ENCODE measurements around the gene ZSWIM1. TPM values are rescaled to one million over a fixed set of nuclear protein-coding genes. Genes with fewer than 3 reads are reported as not detected.

ZSWIM1 gene
- total RNA-seq, 1 experiment from 2014 or later: 7.6 TPM

- Mint-ChIP-seq H3K27ac (ENCODE audit: low read depth, unreplicated experiment) (no peak overlapping the region), H3K4me3 (ENCODE audit: unreplicated experiment) (no peak overlapping the region), H3K36me3 (ENCODE audit: insufficient read depth, unreplicated experiment) (peaks cover 34% of the 10 kb centered on the region), H3K27me3 (ENCODE audit: insufficient read depth, unreplicated experiment) (no peaks in the 10 kb centered on the region), H3K9me3 (ENCODE audit: unreplicated experiment) (no peaks in the 10 kb centered on the region), H3K4me1 (ENCODE audit: insufficient read depth, unreplicated experiment) (no peaks in the 10 kb centered on the region)
- intact Hi-C loops (cut with micrococcal nuclease): no loop called here
- no peak for TF ChIP-seq CTCF (IDR thresholded peaks at IDR 0.05; ENCODE audit: unreplicated experiment)
- ChIA-PET POLR2A (interaction anchor here (0.7 to 1.7 kb wide), 4 partner anchors 16 to 183 kb away, joined by 3 to 8 read pairs (median 6); partner anchors contain the start of genes PCIF1 and ZSWIM1), CTCF (interaction anchor here (0.6 to 1.8 kb wide), 8 partner anchors 14 to 135 kb away, joined by 3 to 6 read pairs (median 3); no protein-coding TSS in a partner anchor)
- no peak for DNase-seq (ENCODE audit: unreplicated experiment)
- BruUV-seq (replicated peaks): no TSS peak
These were observed 28.7 kb upstream of the ZSWIM1 start for GRCh38 chr20:45852326-45852725.

GRCh38 chr20:45853484-45853883, 27.5 kb upstream of the ZSWIM1 start:
- ChIA-PET CTCF (interaction anchor here (1.8 to 1.9 kb wide), 2 partner anchors 55 to 109 kb away, joined by 6 to 7 read pairs; no protein-coding TSS in a partner anchor), POLR2A (interaction anchor here (0.6 to 1.7 kb wide), 3 partner anchors 21 to 41 kb away, joined by 3 to 8 read pairs (median 3); partner anchors contain the start of gene ZSWIM1)
- Mint-ChIP-seq H3K4me1 (ENCODE audit: insufficient read depth, unreplicated experiment) (no peaks in the 10 kb centered on the region), H3K27me3 (ENCODE audit: insufficient read depth, unreplicated experiment) (no peaks in the 10 kb centered on the region), H3K9me3 (ENCODE audit: unreplicated experiment) (no peaks in the 10 kb centered on the region), H3K4me3 (ENCODE audit: unreplicated experiment) (no peak overlapping the region), H3K27ac (ENCODE audit: low read depth, unreplicated experiment) (peak overlapping the region; percentile 12), H3K36me3 (ENCODE audit: insufficient read depth, unreplicated experiment) (peaks cover 30% of the 10 kb centered on the region)
- DNase-seq (ENCODE audit: unreplicated experiment): no peak
- TF ChIP-seq CTCF (IDR thresholded peaks at IDR 0.05; ENCODE audit: unreplicated experiment): no peak
- no TSS peak for BruUV-seq (replicated peaks)
- intact Hi-C loops (cut with micrococcal nuclease): no loop called here

GRCh38 chr20:45857114-45857881, 23.7 kb upstream of the ZSWIM1 start, which contains the start of the genes ACOT8 and ZSWIM3:
ACOT8 (minus strand) TSS chr20:45857392; CDS start chr20:45857315, 77 bp downstream.
ZSWIM3 (plus strand) TSS chr20:45857614; CDS start chr20:45857826, 212 bp downstream.
- POLR2A ChIA-PET: interaction anchor here (0.6 to 4.1 kb wide), 26 partner anchors 10 to 1263 kb away, joined by 3 to 40 read pairs (median 5); partner anchors contain the start of genes CTSA, DNTTIP1, NEURL2 and PCIF1

More at GRCh38 chr20:45857114-45857881, 23.7 kb upstream of the ZSWIM1 start, which contains the start of the genes ACOT8 and ZSWIM3:
- Mint-ChIP-seq H3K9me3 (ENCODE audit: unreplicated experiment) (no peaks in the 10 kb centered on the region), H3K4me3 (ENCODE audit: unreplicated experiment) (peak within 1 kb of the TSS; percentile 92), H3K27ac (ENCODE audit: low read depth, unreplicated experiment) (peak within 1 kb of the TSS; percentile 92), H3K27me3 (ENCODE audit: insufficient read depth, unreplicated experiment) (no peaks in the 10 kb centered on the region), H3K36me3 (ENCODE audit: insufficient read depth, unreplicated experiment) (peaks cover 18% of the 10 kb centered on the region), H3K4me1 (ENCODE audit: insufficient read depth, unreplicated experiment) (peaks cover 16% of the 10 kb centered on the region)
- TF ChIP-seq CTCF (IDR thresholded peaks at IDR 0.05; ENCODE audit: unreplicated experiment): no peak
- no TSS peak for BruUV-seq (replicated peaks)
- peak; percentile 100 for DNase-seq (ENCODE audit: unreplicated experiment)
- intact Hi-C loops (cut with micrococcal nuclease): loop anchor here (2.0 kb wide), 1 partner anchor 78 kb away; the partner anchor contains the start of gene PCIF1
- CTCF ChIA-PET: interaction anchor here (0.5 to 2.2 kb wide), 9 partner anchors 13 to 265 kb away, joined by 3 to 9 read pairs (median 3); partner anchors contain the start of gene PCIF1

All from MCF 10A (cell line).